ENCODE measurements around the gene MAGI2.

MAGI2 gene

DNA sequence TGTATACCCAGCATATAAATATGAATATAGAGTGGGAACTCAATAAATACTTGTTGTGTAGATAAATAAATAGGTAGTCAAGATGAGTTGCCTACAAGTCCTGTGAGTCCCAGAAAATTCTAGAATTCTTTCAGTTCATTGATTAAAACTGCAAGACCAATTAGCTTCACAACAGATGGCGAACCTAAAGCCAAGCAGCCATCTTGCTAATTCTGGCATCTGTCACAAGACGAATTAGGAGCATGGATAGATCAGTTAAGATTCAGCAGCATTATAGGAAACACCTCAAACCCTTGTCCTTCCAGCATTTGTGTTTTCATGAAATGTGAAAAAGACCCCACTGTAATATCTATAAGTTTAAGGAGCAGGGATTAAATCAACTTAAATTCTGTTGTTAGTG lies 552.7 kb downstream of the MAGI2 start:
- ATAC-seq: no peak

DNA sequence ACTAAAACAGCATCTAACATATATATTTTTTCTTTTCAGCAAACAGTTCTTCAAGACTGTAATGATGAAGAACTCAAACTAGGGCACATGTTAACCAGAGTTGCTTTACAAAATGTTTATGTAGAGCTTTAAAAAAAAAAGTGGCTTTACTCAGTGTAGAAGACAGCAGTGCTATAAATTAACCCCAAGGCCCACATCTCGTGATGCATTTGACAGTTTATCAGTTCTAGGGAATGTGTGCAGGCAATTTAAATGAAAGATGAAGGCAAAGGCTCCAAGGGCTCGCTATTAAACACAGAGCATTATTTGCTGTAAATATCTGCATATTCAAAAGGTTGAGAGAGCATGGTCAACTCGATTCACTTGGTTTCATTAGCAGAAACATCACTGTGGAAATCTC lies 558.1 kb downstream of the MAGI2 start:
- no peak for ATAC-seq

DNA sequence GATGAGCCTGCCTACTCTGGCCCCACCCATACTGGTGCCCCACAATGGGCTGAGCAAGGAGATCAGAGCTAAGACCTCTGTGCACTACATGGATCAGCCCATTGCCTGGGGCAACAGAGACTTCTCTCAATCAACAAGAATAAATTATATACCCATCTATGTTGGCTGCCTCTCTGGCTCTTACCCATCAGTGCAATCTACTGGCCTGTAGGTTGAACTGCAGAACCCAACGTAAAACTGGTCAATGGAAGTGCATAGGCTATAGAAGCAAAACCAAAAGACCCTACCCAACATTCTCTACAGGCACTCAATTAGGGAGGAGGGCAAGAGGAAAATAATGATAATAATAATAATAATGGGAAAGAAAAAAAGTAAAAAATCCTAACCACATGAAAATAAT lies 574.3 kb downstream of the MAGI2 start:
- no peak for ATAC-seq

DNA sequence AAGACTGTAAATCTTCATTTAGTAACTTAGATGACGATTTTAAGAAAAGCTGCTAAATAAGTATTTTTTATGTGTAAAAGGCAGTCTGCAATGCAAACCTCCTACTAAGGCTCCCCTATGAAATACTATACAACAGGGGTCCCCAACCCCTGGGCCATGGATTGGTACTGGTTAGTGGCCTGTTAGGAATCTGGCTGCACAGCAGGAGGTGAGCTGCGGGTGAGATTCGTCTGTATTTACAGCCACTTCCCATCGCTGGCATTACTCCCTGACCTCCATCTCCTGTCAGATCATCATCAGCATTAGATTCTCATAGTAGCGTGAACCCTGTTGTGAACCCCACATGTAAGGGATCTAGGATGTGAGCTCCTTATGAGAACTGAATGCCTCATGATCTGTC lies 580.4 kb downstream of the MAGI2 start:
- ATAC-seq: no peak

DNA sequence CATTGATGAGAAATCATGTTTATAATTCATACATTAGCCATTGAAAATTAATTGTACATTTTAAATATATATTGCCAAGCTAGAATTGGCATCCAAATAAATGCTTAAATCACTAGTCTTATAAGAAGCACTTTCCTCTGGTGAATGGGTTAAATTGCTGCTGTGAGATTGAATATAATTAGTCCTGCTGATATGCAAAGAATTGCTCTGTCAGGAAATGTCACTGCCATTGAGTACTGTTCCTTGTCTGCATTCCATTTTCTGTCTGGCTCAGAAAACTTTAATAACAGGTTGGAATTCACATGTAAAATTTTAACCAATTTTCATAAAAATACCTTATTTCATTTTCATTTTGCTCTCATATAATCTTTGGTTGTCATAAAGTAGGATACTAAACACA lies 589.1 kb downstream of the MAGI2 start:
- no peak for ATAC-seq

DNA sequence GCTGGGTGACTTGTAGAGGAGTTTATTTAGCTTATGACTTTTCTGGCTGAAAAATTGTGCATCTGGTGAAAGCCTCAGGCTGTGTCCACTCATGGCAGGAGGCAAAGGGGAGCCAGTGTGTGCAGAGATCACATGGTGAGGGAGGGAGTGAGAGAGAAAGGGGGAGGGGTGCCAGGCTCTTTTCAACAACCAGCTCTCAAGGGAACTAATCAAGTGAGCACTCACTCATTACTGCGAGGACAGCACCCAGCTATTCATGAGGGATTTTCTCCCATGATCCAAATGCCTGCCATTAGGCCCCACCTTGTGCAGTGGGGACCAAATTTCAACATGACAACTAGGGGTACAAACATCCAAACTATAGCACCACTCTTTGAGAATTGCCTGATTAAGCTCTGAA lies 590.2 kb downstream of the MAGI2 start:
- ATAC-seq: no peak

DNA sequence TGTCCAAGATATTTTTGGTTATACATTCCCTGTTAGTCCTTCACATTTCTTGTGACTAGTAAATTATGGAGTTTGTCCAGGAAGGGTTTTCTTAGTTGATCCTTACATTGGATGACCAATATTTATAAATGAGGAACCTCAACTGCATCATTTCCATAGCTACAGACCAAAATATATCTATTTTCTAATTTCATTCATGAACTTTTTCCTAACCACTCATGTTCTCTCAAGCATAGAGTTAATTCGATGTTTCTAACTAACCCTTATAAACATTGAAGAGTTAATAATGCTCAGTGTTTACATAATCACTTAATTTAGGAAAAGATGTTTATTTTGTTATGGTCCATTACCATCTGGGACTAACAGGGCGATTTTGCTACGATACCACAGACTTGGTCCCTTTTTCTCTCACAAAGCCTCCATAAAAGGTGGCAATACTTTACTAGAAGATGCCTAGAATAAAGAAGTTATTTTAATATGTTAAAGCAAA lies 591.0 kb downstream of the MAGI2 start:
- no peak for ATAC-seq

DNA sequence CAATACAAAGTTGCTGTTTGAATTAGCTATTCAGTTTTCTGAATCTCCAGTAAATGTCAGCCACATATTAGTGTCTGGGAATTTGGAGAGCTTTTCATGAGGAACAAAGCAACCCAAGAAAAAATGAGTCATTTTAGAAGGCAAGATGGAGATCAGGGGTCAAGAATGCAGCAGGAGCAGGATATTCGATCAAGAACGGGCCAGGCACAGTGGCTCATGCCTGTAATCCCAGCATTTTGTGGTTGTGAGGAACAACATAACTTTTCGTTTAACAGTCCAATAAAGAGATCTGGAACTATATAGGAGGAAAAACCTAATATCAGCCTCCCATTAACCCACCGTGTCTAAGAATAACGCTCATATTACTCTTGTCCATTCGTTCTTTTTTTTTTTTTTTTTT lies 600.5 kb downstream of the MAGI2 start:
- no peak for ATAC-seq

DNA sequence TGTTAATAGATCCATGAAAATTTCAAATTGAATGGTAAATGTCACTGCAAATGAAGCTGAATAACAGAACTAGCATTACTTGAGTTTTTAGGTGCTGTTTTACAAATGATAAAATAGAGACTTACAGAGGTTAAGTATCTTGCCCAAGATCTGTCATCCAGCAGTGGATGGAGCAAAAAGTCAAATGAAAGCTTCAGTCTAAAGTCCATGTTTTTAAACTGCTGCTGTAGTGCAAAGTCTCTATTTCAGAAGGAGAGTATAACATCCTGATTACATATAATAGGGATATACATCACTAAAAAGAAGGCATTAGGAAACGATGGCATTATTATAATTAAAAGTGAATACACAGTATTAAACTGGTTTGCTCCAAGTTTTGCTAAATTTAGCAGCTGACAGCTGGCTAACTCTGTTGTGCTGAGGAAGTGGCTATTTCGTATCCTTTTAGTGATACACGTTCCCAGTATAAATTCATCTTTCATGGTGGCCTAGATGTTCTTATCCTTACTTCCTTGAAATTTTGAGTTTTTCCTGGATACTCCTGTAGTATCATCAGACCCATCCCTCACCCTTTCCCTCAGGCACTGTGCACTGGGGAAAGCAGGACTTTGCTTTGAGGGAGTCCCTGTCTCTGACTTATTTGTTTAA lies 603.2 kb downstream of the MAGI2 start:
- no peak for ATAC-seq

DNA sequence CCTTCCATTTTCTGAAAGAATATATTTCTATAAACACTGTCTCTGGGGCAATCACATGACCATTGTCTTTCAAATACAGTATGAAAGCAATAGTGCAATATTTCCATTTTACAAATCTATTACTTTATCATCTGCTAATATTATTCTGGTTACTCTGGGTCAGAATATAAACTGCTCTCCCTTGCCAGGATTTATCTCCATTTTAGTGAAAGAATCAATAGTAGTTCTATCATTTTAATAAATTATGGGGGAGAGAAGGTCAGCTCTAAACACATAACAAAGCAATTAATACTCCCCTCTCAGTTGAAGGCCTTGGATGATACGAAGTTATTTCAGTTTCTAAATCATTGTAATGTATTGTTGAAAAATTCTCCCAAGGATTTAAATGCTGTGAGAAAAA lies 608.3 kb downstream of the MAGI2 start:
- no peak for ATAC-seq

DNA sequence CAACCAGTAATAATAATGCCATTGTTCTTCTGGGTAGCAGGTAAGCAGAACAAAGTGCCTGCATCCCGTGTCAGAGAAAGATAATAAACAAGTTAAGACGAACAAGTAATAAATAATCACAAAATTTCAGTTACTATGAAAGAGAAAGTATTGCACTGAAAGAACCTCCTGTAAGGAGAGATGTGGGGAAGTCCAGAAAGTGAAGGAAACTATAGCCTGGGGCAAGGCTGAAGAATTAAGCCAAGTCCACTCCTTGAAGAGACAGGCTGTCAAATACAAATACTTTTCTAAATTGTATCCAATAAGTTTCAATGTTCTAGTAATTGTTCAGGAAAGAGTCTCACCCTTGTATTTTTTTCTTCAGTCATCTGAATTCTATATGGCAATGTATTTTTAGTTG lies 611.4 kb downstream of the MAGI2 start:
- ATAC-seq: no peak

DNA sequence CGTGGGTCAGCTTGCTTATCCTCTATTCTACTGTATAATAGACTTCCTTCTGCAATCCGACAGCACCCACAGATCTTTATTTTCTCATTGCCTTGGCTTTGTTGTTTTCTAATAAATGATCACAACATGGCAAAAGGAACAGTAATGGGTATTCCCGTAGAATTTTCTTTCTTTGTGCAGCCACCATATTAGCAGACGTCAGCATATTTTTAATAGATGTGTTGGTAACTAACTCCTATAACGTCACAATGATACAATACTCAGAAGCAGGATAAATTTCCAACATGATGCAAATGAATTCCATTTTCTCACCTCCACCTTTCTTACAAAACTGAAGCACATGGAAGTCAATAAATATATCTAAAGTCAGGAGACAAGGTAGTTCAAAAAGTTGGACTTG lies 617.6 kb downstream of the MAGI2 start:
- no peak for ATAC-seq

DNA sequence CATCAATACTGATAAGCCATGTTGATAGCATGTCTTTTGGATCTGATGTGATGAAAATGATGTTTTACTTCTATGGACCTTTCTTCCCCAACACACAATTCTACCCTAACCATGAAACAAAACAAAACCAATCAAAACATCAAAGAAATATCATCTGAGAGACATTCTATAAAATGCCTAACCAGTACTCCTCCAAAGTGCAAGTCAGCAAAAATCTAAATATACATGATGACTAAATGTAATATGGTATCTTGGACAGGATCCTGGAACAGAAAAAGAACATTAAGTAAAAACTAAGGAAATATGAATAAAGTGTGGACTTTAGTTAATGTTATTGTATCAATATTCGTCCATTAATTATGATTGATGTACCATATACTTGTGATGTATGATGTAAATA lies 625.1 kb downstream of the MAGI2 start:
- no peak for ATAC-seq

DNA sequence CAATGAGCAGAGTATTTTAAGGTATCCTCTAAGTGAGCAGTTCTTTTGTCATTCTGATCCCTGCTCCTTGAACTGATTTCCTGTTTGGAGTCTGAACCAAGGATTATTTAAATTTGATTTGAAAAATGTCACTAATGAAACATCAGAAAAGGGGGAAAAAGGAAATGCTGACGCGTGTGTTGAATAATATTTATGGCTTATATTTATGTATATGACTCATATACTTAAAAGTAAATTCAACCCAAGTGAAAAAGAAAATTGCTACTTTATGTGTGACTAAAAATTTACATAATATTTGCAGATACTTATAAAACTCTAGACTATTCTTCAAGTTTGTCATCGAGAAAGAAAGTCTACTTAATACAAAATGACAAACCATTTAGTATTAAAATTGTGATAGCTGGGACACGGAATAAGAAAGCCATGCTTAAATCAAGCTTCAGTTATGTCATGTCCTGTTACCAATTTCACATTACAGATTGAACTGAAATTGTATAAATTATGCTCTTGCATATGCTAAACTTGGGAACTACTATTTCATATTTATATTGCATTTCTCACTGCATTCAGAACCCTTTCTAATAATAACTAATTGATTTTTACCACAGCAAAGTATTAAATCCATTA lies 649.9 kb downstream of the MAGI2 start:
- ATAC-seq: no peak

DNA sequence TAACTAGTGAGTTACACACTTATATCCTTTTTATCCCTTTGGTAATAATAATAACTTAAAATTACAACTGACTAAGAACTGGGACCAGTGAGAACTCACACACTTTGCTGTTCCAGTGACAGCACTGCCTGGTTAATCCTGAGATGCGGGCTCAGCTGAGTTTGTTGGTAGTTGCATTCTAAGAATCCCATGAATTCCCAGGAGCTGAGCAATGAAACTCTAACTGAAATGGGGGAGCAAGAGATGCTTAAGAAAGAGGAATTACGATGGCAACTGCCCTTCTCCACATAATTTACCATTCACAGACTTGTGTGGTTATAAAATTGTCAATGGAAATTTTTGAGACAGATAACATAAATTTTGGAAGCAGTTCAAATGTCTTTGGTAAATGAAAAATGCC lies 659.4 kb downstream of the MAGI2 start:
- ATAC-seq: no peak

DNA sequence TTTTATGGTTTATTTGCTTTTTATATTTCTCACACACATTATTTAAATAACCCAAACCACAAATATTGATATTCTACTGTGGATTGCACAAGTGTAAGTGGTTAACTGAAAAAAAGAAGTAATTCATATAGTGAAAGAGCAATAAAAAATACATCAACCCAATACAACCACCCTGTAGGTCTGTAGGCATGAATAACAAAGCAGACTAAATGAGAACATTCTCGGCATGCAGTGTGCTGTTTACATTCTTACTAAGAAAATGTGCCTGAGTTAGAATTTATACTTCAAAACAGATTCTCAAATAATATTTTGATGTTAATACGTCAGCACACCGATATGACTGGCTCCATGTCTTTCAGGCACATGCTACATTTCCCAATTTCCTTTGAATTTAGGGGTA lies 660.8 kb downstream of the MAGI2 start:
- ATAC-seq: no peak

DNA sequence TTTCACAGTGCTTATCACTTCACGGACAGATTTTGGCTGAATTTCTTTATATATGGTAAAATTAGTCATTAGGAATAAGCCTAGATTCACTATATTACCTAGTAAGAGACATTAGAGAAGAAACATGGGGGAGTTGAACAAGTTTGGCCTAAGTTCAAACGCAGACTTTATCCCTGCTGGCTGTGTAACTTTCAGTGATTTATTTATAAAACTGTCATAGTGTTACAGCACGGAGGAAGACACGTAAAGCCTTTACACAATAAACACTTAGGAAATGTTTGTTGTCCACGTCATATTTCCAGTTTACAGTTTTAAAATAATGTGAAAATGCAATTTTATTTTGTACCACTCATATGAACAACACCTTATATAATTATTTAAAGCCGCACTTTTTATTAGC lies 661.5 kb downstream of the MAGI2 start:
- no peak for ATAC-seq

DNA sequence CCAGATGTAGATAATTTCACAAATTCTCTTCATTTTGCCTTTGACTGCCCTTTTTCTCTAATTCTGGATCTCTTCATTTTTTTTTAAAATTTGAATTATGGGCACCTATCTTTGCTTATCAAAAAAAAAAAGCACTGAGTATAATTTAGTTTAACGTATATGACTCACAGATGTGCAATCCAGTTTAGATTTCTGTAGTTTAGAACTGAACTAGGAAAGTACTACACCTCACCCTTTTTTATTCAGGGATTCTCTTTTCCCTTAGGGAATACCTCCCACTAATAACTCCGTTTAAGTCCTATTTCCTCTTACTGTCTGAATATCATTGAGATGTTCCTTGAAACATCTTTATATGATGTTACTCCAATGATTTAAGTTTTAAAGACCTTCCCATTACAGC lies 665.0 kb downstream of the MAGI2 start:
- ATAC-seq: no peak

DNA sequence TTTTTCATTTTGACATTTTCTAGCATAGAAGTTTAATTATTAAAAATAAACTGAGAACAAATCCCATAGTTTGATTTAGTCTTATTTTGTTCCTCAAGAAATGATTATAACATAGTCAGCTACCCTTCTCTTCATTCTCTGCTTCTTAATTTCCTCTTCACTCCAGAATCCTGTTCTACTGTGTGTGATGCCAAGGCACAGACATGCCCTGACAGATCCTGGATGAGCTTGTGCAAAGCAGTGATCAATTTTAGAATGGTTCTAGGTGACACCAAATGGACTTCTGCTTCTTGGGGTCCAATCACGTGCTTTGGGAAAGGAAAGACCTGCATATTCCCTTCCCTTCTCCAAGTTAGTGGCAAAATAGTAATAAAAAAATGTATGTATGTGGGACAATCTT lies 665.6 kb downstream of the MAGI2 start:
- ATAC-seq: no peak

DNA sequence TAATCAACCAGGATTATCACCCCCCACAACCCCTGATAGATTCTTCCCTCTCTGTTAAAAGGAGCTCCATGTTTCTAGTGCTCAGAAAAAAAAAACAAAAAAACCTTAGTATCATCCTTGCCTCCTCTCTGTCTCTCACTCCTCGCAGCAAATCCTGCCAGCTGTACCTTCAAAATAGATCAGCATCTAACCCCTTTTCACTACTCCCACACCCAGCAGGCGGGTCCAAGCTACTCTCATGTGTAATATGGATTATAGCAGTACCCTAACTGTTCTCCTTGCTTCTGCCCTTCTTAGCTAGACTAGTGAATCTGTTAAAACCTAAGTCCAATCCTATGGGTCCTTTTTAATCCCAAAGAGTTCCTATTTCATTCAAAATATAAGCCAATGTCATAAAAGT lies 667.4 kb downstream of the MAGI2 start:
- ATAC-seq: no peak

DNA sequence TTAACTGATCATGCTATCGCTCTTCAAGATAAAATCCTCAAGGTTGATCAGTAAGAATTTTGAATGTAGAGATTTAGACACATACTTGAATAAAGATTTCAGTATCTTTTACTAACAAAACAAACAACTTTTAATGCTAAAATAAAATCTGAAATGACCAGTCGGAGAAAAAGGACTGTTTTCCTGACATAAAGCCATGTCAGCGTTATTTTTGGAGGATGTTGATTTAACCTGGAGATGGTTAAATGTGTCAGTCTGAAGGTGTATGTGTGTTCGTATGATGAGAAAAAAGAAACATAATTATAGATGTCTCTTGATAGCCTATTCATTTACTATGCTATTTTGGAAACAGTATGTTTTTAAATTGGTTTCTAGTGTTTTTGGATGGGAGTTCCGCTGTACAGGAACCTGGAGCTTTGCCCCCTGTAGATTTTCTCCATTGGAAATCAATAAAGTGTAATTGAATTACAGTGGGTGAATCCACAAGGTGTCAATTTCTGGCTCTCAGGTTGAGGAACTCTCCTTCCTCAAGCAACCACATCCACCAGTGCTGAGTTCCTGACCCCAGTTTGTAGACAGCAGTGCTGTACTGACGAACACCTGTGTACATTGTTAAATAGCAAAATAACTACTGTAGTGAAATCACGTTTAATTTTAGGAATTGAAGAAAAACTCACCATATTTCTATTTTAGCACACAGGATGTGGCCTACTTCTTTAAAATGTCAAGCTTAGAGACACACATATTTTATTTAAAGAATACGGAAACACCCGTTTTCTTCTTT lies 670.1 kb downstream of the MAGI2 start:
- no peak for ATAC-seq

DNA sequence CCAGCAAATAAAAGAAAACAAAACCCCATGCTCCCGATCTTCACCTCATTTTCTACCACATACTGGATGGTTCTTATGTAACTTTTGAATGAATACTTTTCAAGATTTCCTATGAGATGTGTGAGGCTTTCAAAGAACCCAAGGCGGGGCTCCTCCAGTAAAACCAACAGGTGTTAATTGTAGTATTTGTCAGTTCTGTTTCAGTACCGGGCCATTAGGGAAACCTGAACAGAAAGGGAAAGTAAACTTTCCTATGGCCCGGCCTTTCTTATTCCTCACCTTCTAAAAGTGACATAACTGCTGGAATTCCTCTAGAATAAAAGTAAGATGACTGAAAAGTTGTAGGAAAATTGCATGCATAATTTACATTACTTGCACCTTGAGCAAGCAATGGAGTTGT lies 672.9 kb downstream of the MAGI2 start:
- no peak for ATAC-seq

DNA sequence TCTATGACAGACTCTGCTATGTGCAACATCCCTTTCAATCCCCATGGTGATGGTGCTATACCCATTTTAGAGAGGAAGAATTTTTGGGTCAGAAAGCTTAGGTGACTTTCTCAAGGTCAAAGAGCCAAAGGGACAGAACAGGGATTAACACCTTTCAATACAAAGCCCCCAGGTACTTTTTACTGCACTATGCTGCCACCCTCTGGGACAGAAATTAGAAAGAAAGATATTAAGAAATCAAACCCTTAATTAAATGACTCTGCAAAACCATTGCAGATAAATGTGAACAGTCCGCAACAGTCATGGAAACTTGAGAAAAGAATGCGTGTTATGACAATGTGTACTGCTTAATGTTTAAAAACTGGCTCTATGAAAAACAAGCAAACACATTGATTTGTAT lies 673.7 kb downstream of the MAGI2 start:
- ATAC-seq: no peak

DNA sequence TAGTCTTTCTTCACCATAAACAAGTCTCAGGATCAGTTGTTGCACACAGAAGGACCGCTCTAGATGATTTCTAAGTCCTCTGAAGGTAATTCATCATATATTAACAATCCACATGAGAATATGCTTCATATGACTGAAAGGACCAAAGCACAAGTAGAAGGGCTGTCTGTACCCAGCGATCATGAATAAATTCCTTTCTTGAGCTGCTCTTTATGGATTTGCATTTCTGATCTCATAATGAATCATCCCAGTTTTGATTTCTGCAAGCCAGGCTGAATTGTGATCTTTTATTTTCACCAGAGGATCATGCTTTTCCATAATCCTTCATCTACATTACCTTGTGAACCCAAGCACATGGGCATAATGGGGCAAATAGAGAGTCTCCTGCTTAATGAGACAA lies 675.6 kb downstream of the MAGI2 start:
- ATAC-seq: no peak
